ENCODE data around the gene TYSND1. TPM values are rescaled to one million over a fixed set of nuclear protein-coding genes. Genes with fewer than 3 reads are reported as not detected.

TYSND1 gene
- total RNA-seq, 2 experiments from 2014 or later: 12.5 to 13.0 TPM

DNA sequence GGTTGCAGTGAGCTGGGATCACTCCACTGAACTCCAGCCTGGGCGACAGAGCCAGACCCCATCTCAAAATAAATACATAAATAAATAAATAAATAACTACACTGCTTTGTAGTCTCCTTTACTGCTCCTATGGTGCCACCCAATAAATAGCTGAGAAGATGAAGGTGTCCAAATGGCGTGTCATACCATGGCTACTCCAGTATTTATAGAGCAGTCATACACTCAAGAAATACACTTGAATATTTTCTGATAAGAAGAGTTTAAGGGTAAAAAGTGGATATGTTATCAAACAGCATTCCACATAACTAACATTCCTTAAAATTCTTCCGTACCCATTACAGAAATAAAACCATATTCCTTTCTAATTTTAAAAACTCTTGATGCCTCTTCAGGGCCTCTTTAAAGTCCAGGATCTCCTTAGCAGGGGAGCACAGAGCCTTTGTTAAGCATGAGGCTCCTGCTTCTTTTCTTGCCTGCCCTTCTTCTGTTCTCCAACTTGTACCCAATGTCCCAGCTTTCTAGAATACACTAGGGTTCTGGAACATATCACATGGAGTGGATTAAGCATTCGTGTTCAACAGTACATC, 31.7 kb upstream of the TYSND1 start:
- Mint-ChIP-seq H3K4me3 (no peak overlapping the region), H3K9me3 (peaks cover 3% of the 10 kb centered on the region), H3K4me1 (ENCODE audit: low read depth) (peaks cover 13% of the 10 kb centered on the region), H3K36me3 (ENCODE audit: low read depth) (no peaks in the 10 kb centered on the region), H3K27ac (no peak overlapping the region), H3K27me3 (ENCODE audit: low read depth) (no peaks in the 10 kb centered on the region)
- intact Hi-C loops (cut with micrococcal nuclease): no loop called here
- DNase-seq: no peak
- CTCF ChIA-PET: interaction anchor here (0.6 to 1.4 kb wide), 4 partner anchors 15 to 519 kb away, joined by 3 to 6 read pairs (median 4); partner anchors contain the start of gene TYSND1

GRCh38 chr10:70176441-70176840, 29.9 kb upstream of the TYSND1 start:
- no peak for DNase-seq
- Mint-ChIP-seq H3K36me3 (ENCODE audit: low read depth) (no peaks in the 10 kb centered on the region), H3K4me3 (no peak overlapping the region), H3K4me1 (ENCODE audit: low read depth) (peaks cover 24% of the 10 kb centered on the region), H3K27ac (no peak overlapping the region), H3K9me3 (peaks cover 3% of the 10 kb centered on the region), H3K27me3 (ENCODE audit: low read depth) (no peaks in the 10 kb centered on the region)
- CTCF ChIA-PET: interaction anchor here (0.6 to 2.0 kb wide), 4 partner anchors 17 to 309 kb away, joined by 3 to 6 read pairs (median 4); partner anchors contain the start of gene TYSND1
- intact Hi-C loops (cut with micrococcal nuclease): no loop called here

GRCh38 chr10:70175516-70175915, 29.0 kb upstream of the TYSND1 start:
- Mint-ChIP-seq H3K27me3 (ENCODE audit: low read depth) (no peaks in the 10 kb centered on the region), H3K9me3 (peaks cover 3% of the 10 kb centered on the region), H3K4me3 (no peak overlapping the region), H3K36me3 (ENCODE audit: low read depth) (no peaks in the 10 kb centered on the region), H3K4me1 (ENCODE audit: low read depth) (peaks cover 28% of the 10 kb centered on the region), H3K27ac (no peak overlapping the region)
- intact Hi-C loops (cut with micrococcal nuclease): no loop called here
- CTCF ChIA-PET: interaction anchor here (0.7 to 2.0 kb wide), 3 partner anchors 18 to 118 kb away, joined by 3 to 6 read pairs (median 4); partner anchors contain the start of gene TYSND1
- no peak for DNase-seq

DNA sequence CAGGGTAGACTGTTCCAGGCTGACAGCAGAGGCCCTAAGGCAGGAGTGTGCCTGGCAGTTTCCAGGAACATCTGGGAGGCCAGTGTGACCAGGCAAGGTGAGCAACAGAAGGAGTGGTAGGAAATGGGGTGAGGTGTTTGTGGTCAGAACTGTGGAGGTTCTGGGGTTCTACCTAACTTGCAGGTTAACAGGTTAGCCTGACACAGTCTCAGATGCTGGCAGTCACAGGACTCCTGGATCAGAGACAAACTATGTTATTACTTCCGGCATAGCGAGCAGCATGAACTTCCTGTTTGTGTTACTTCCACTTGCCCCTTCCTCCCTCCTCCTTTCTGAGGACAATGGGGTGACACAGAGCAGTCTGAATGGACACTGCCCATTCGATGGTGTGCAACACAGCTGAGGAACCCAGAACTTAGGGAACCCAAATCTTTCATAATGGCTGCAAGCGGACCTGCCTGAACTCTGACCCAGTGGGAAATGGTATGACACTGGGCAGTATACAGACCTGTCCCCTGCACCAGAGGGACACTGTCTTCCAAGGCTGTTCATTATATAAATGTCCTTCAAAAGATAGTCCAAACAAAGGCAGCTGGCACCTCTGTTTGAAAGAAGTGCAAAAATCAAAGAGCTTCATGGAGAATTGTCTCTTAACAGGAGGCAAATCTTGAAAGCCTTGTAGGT, 27.7 kb upstream of the TYSND1 start:
- CTCF ChIA-PET: interaction anchor here (1.3 to 2.0 kb wide), 2 partner anchors 28 to 58 kb away, joined by 4 to 6 read pairs; partner anchors contain the start of gene TYSND1
- Mint-ChIP-seq H3K4me1 (ENCODE audit: low read depth) (peaks cover 30% of the 10 kb centered on the region), H3K9me3 (no peaks in the 10 kb centered on the region), H3K27me3 (ENCODE audit: low read depth) (no peaks in the 10 kb centered on the region), H3K36me3 (ENCODE audit: low read depth) (no peaks in the 10 kb centered on the region), H3K27ac (peak overlapping the region; percentile 69), H3K4me3 (no peak overlapping the region)
- intact Hi-C loops (cut with micrococcal nuclease): no loop called here
- peak; percentile 72 for DNase-seq

GRCh38 chr10:70169649-70170364, 23.3 kb upstream of the TYSND1 start:
- H3K4me3 Mint-ChIP-seq: peak overlapping the region; percentile 87
- H3K4me1 Mint-ChIP-seq (ENCODE audit: low read depth): peaks cover 66% of the 10 kb centered on the region
- peak overlapping the region; percentile 90 for H3K27ac Mint-ChIP-seq
- intact Hi-C loops (cut with micrococcal nuclease): loop anchor here (1.0 to 10.0 kb wide), 8 partner anchors 8 to 1915 kb away; partner anchors contain the start of genes LRRC20, PPA1, SPOCK2 and TYSND1
- CTCF ChIA-PET: interaction anchor here (0.6 to 5.0 kb wide), 3 partner anchors 24 to 210 kb away, joined by 5 to 32 read pairs (median 5); partner anchors contain the start of gene TYSND1
- DNase-seq: no peak
- peaks cover 23% of the 10 kb centered on the region for H3K36me3 Mint-ChIP-seq (ENCODE audit: low read depth)
- no peaks in the 10 kb centered on the region for H3K9me3 Mint-ChIP-seq
- no peaks in the 10 kb centered on the region for H3K27me3 Mint-ChIP-seq (ENCODE audit: low read depth)

DNA sequence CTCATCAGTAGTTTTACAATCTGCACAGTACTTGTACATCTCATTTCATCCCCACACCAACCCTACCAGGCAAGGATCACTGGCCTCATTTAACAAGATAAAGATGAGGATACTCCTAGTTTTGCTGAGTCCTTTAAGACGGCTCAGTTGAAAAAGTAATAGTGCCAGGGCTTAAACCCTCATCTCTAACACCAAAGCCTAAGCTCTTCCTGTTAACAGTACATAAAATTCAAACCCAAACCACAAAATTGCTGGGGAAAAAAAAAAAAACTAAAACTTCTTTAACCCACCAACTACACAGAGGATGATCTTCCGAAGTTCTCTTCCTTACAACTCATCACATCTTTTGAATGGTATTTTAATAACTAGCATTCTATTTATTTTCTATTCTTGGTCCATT, 22.5 kb upstream of the TYSND1 start:
- H3K36me3 Mint-ChIP-seq (ENCODE audit: low read depth): peaks cover 23% of the 10 kb centered on the region
- intact Hi-C loops (cut with micrococcal nuclease): loop anchor here (10.0 kb wide), 2 partner anchors 656 to 1916 kb away; partner anchors contain the start of gene SPOCK2
- CTCF ChIA-PET: interaction anchor here (1.1 to 5.0 kb wide), 4 partner anchors 11 to 63 kb away, joined by 3 to 32 read pairs (median 4); partner anchors contain the start of gene TYSND1
- H3K27ac Mint-ChIP-seq: peak overlapping the region; percentile 90
- DNase-seq: no peak
- H3K4me3 Mint-ChIP-seq: peak overlapping the region; percentile 87
- no peaks in the 10 kb centered on the region for H3K27me3 Mint-ChIP-seq (ENCODE audit: low read depth)
- H3K4me1 Mint-ChIP-seq (ENCODE audit: low read depth): peaks cover 65% of the 10 kb centered on the region
- H3K9me3 Mint-ChIP-seq: no peaks in the 10 kb centered on the region

- peak overlapping the region; percentile 33 for H3K27ac Mint-ChIP-seq
- intact Hi-C loops (cut with micrococcal nuclease): loop anchor here (10.0 kb wide), 2 partner anchors 658 to 1918 kb away; partner anchors contain the start of gene SPOCK2
- no peaks in the 10 kb centered on the region for H3K27me3 Mint-ChIP-seq (ENCODE audit: low read depth)
- H3K4me3 Mint-ChIP-seq: no peak overlapping the region
- DNase-seq: peak; percentile 50
- H3K4me1 Mint-ChIP-seq (ENCODE audit: low read depth): peaks cover 72% of the 10 kb centered on the region
- CTCF ChIA-PET: interaction anchor here (0.7 to 5.0 kb wide), 6 partner anchors 13 to 1828 kb away, joined by 3 to 32 read pairs (median 4); partner anchors contain the start of gene TYSND1
- no peaks in the 10 kb centered on the region for H3K9me3 Mint-ChIP-seq
- peaks cover 28% of the 10 kb centered on the region for H3K36me3 Mint-ChIP-seq (ENCODE audit: low read depth)
These were observed 20.7 kb upstream of the TYSND1 start for GRCh38 chr10:70167246-70167645.

- H3K4me3 Mint-ChIP-seq: no peak overlapping the region
- no peak for DNase-seq
- H3K9me3 Mint-ChIP-seq: no peaks in the 10 kb centered on the region
- H3K27ac Mint-ChIP-seq: peak overlapping the region; percentile 63
- CTCF ChIA-PET: interaction anchor here (0.8 to 2.3 kb wide), 3 partner anchors 17 to 223 kb away, joined by 3 to 8 read pairs (median 5); no protein-coding TSS in a partner anchor
- peaks cover 73% of the 10 kb centered on the region for H3K4me1 Mint-ChIP-seq (ENCODE audit: low read depth)
- peaks cover 35% of the 10 kb centered on the region for H3K36me3 Mint-ChIP-seq (ENCODE audit: low read depth)
- no peaks in the 10 kb centered on the region for H3K27me3 Mint-ChIP-seq (ENCODE audit: low read depth)
- intact Hi-C loops (cut with micrococcal nuclease): loop anchor here (10.0 kb wide), 2 partner anchors 658 to 1918 kb away; partner anchors contain the start of gene SPOCK2
These were observed 19.9 kb upstream of the TYSND1 start for GRCh38 chr10:70166394-70166793.

- Mint-ChIP-seq H3K27ac (peak overlapping the region; percentile 95), H3K4me3 (peak overlapping the region; percentile 49), H3K36me3 (ENCODE audit: low read depth) (peaks cover 46% of the 10 kb centered on the region), H3K4me1 (ENCODE audit: low read depth) (peaks cover 78% of the 10 kb centered on the region), H3K9me3 (no peaks in the 10 kb centered on the region), H3K27me3 (ENCODE audit: low read depth) (no peaks in the 10 kb centered on the region)
- intact Hi-C loops (cut with micrococcal nuclease): loop anchor here (5.0 to 10.0 kb wide), 4 partner anchors 38 to 1921 kb away; partner anchors contain the start of genes EIF4EBP2 and SPOCK2
- DNase-seq: no peak
- CTCF ChIA-PET: no interaction called here
These were observed 17.7 kb upstream of the TYSND1 start for GRCh38 chr10:70164163-70164562.

- Mint-ChIP-seq H3K36me3 (ENCODE audit: low read depth) (peaks cover 45% of the 10 kb centered on the region), H3K9me3 (no peaks in the 10 kb centered on the region), H3K4me1 (ENCODE audit: low read depth) (peaks cover 71% of the 10 kb centered on the region), H3K27me3 (ENCODE audit: low read depth) (no peaks in the 10 kb centered on the region), H3K4me3 (peak overlapping the region; percentile 49), H3K27ac (peak overlapping the region; percentile 95)
- intact Hi-C loops (cut with micrococcal nuclease): loop anchor here (2.0 to 10.0 kb wide), 7 partner anchors 39 to 1921 kb away; partner anchors contain the start of genes EIF4EBP2, PPA1 and SPOCK2
- CTCF ChIA-PET: interaction anchor here (0.7 to 1.4 kb wide), 2 partner anchors 14 to 17 kb away, joined by 4 to 12 read pairs; partner anchors contain the start of gene TYSND1
- no peak for DNase-seq
These were observed 16.9 kb upstream of the TYSND1 start for GRCh38 chr10:70163448-70163847.

- H3K4me1 Mint-ChIP-seq (ENCODE audit: low read depth): peaks cover 65% of the 10 kb centered on the region
- intact Hi-C loops (cut with micrococcal nuclease): loop anchor here (1.0 to 10.0 kb wide), 10 partner anchors 7 to 1922 kb away; partner anchors contain the start of genes EIF4EBP2, PPA1, SAR1A and SPOCK2
- no peaks in the 10 kb centered on the region for H3K9me3 Mint-ChIP-seq
- CTCF ChIA-PET: interaction anchor here (0.7 to 1.4 kb wide), 2 partner anchors 15 to 17 kb away, joined by 4 to 12 read pairs; partner anchors contain the start of gene TYSND1
- peaks cover 42% of the 10 kb centered on the region for H3K36me3 Mint-ChIP-seq (ENCODE audit: low read depth)
- peak; percentile 87 for DNase-seq
- no peaks in the 10 kb centered on the region for H3K27me3 Mint-ChIP-seq (ENCODE audit: low read depth)
- H3K4me3 Mint-ChIP-seq: peak overlapping the region; percentile 20
- H3K27ac Mint-ChIP-seq: peak overlapping the region; percentile 95
These were observed 16.3 kb upstream of the TYSND1 start for GRCh38 chr10:70162892-70163201.

Measured in activated naive CD4-positive, alpha-beta T cell treated with anti-CD3 and anti-CD28 coated beads for 36 hours (primary cell).